Fibroblast of mammary gland (primary cell): Measurements from ENCODE around the gene PTPN13.

Source experiments
- DNase-seq: peaks from one replicate; pipeline ENCODE4 v3.0.0-alpha.2; 2010; ENCODE audit warnings: low read depth
- H3K4me3 ChIP-seq: 2 replicates; pipeline ENCODE4 v1.5.1; 2011; ENCODE audit warnings: low read depth, mild to moderate bottlenecking, low read length, moderate library complexity; ENCODE audit not compliant: control insufficient read depth
- CTCF ChIP-seq: conservative IDR thresholded peaks from 2 replicates; pipeline ENCODE4 v1.5.1; 2011; ENCODE audit warnings: low read depth, low read length, inconsistent platforms; ENCODE audit not compliant: control insufficient read depth, insufficient read depth

PTPN13 gene

GRCh38 chr4:86631166-86631565 is 37.1 kb downstream of the PTPN13 start:
- DNase-seq, result no peak
- no peak for TF ChIP-seq CTCF
- no peak overlapping the region for H3K4me3 ChIP-seq

GRCh38 chr4:86633854-86634253 is 39.7 kb downstream of the PTPN13 start:
- TF ChIP-seq CTCF, result no peak
- no peak overlapping the region for H3K4me3 ChIP-seq

GRCh38 chr4:86640469-86640868 is 46.4 kb downstream of the PTPN13 start:
- no peak overlapping the region for H3K4me3 ChIP-seq
- DNase-seq, result peak; percentile 36
- no peak for TF ChIP-seq CTCF

More at GRCh38 chr4:86633854-86634253, 39.7 kb downstream of the PTPN13 start:
- DNase-seq, result no peak

GRCh38 chr4:86641516-86642090 is 47.5 kb downstream of the PTPN13 start:
- TF ChIP-seq CTCF, result no peak
- DNase-seq, result no peak
- no peak overlapping the region for H3K4me3 ChIP-seq

GRCh38 chr4:86644892-86645291 is 50.8 kb downstream of the PTPN13 start:
- no peak for DNase-seq
- TF ChIP-seq CTCF, result no peak
- H3K4me3 ChIP-seq, result no peak overlapping the region

GRCh38 chr4:86652332-86652932 is 58.3 kb downstream of the PTPN13 start:
- no peak for DNase-seq
- TF ChIP-seq CTCF, result no peak
- no peak overlapping the region for H3K4me3 ChIP-seq
